GM23338 (cell line): Measurements from ENCODE around the gene MUC6. TPM values are rescaled to one million over a fixed set of nuclear protein-coding genes. Genes with fewer than 3 reads are reported as not detected.

Experiments
- ATAC-seq: fragments of 200-7000 bp; cut with Tn5 transposase; 3 replicates; pipeline ENCODE4 v1.9.1; 2020
- DNase-seq: peaks from one replicate; pipeline ENCODE4 v3.0.0-alpha.2; 2015; ENCODE audit warnings: low spot score
- H2AFZ ChIP-seq: fragments of 200-600 bp; sonication (generic); 2 replicates; pipeline ENCODE4 v1.8.0; 2016; ENCODE audit warnings: antibody characterized with exemption, mild to moderate bottlenecking, moderate library complexity
- H3F3A ChIP-seq: fragments of 200-600 bp; sonication (generic); replicated peaks from 2 replicates; pipeline ENCODE4 v1.8.0; 2017; ENCODE audit warnings: antibody characterized with exemption, mixed run types, low read depth
- H3K27ac ChIP-seq: fragments of 200-600 bp; sonication (generic); 2 replicates; pipeline ENCODE4 v1.6.1; 2016; ENCODE audit warnings: low read depth
- H3K27me3 ChIP-seq: fragments of 200-600 bp; sonication (generic); 2 replicates; pipeline ENCODE4 v1.8.0; 2016; ENCODE audit warnings: mild to moderate bottlenecking, mixed run types, moderate library complexity; ENCODE audit not compliant: insufficient read depth
- H3K36me3 ChIP-seq: fragments of 200-600 bp; sonication (generic); 2 replicates; pipeline ENCODE4 v1.8.0; 2016; ENCODE audit warnings: mild to moderate bottlenecking; ENCODE audit not compliant: insufficient read depth
- H3K4me1 ChIP-seq: fragments of 200-600 bp; sonication (generic); 2 replicates; pipeline ENCODE4 v1.8.0; 2016; ENCODE audit warnings: mild to moderate bottlenecking, moderate library complexity; ENCODE audit not compliant: insufficient read depth
- H3K4me2 ChIP-seq: fragments of 200-600 bp; sonication (generic); 2 replicates; pipeline ENCODE4 v1.7.1; 2017; ENCODE audit warnings: mixed run types
- H3K4me3 ChIP-seq: fragments of 200-600 bp; sonication (generic); 2 replicates; pipeline ENCODE4 v1.6.1; 2016; ENCODE audit warnings: mixed run types
- H3K79me2 ChIP-seq: fragments of 200-600 bp; sonication (generic); replicated peaks from 2 replicates; pipeline ENCODE4 v1.8.0; 2017; ENCODE audit warnings: mild to moderate bottlenecking; ENCODE audit not compliant: insufficient read depth
- H3K9me2 ChIP-seq: fragments of 200-600 bp; sonication (generic); 2 replicates; pipeline ENCODE4 v1.8.0; 2017; ENCODE audit not compliant: insufficient read depth
- H4K20me1 ChIP-seq: fragments of 200-600 bp; sonication (generic); replicated peaks from 2 replicates; pipeline ENCODE4 v1.8.0; 2017; ENCODE audit warnings: mild to moderate bottlenecking; ENCODE audit not compliant: insufficient read depth
- H3K27ac Mint-ChIP-seq: 2 replicates; pipeline ENCODE4 v1.8.0; 2020; ENCODE audit warnings: inconsistent platforms, mild to moderate bottlenecking, moderate library complexity, mixed read lengths
- H3K27me3 Mint-ChIP-seq: 3 replicates; pipeline ENCODE4 v1.8.0; 2022; ENCODE audit warnings: low read depth, mild to moderate bottlenecking, moderate library complexity, mixed read lengths, inconsistent platforms; ENCODE audit not compliant: insufficient read depth, poor library complexity
- H3K36me3 Mint-ChIP-seq: 3 replicates; pipeline ENCODE4 v1.8.0; 2021; ENCODE audit warnings: low read depth, mild to moderate bottlenecking, inconsistent platforms, moderate library complexity, mixed read lengths
- H3K4me1 Mint-ChIP-seq: 3 replicates; pipeline ENCODE4 v1.8.0; 2020; ENCODE audit warnings: mild to moderate bottlenecking, inconsistent platforms, mixed read lengths
- H3K4me3 Mint-ChIP-seq: 3 replicates; pipeline ENCODE4 v1.8.0; 2021; ENCODE audit warnings: moderate library complexity, mild to moderate bottlenecking, inconsistent platforms, mixed read lengths
- H3K9me3 Mint-ChIP-seq: 3 replicates; pipeline ENCODE4 v1.8.0; 2020; ENCODE audit warnings: moderate library complexity, mild to moderate bottlenecking, inconsistent platforms, mixed read lengths
- CREB1 ChIP-seq: fragments of 250-450 bp; sonication (Bioruptor Pico); IDR thresholded peaks from 2 replicates; pipeline ENCODE4 v1.5.0; 2020; ENCODE audit warnings: low read depth, mild to moderate bottlenecking, moderate library complexity
- REST ChIP-seq: IDR thresholded peaks from one replicate; pipeline ENCODE4 v1.6.1; 2018; ENCODE audit warnings: antibody characterized with exemption; ENCODE audit not compliant: unreplicated experiment
- ZNF462 ChIP-seq: fragments of 250-450 bp; sonication (Bioruptor Pico); IDR thresholded peaks from 2 replicates; pipeline ENCODE4 v1.5.0; 2020; ENCODE audit warnings: mild to moderate bottlenecking, moderate library complexity
- polyA plus RNA-seq: library from polyadenylated mRNA; unstranded; fragments of >200 nt; fragmentation: Nextera tagmentation; extraction: Ambion mirVana; gene quantifications from 2 replicates; pipeline ENCODE4 v1.2.1, GENCODE V29; 2016
- total RNA-seq: library from RNA; depleted of rRNA; stranded (reverse); fragments of >200 nt; shearing (Covaris generic); gene quantifications from 2 replicates; pipeline ENCODE4 v1.2.3, GENCODE V29; 2014

Gene MUC6
- total and polyA plus RNA-seq, 2 experiments from 2014 or later = not detected

DNA sequence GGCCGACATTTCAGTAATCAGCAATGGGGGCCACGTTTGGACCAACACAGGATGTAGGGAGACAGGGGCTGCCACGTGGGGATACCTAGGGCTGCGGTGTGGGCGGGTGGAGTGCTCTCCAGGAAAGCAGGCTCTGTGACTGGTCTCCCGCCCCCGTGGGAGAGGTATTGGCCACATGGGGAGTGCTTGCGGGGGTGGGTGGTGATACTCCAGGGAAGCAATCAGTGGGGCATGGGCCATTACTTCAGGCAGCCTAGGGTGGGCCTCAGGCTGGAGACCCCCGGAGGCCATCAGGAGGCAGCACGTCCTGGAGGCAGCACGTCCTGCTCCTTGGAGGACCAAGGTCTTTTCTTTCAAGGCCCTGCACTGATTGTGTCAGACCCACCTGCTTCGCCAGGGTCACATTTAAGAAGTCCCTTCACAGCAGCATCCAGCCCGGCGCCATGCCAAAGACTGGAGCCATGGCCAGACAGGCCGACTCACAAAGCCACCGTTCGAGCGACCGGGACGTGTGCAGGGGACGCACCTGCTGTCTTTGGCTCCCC lies 35.1 kb upstream of the MUC6 start (continued):
- TF ChIP-seq ZNF462 = no peak

- no peak for DNase-seq
- H3K9me3 Mint-ChIP-seq = no peaks in the 10 kb centered on the region
- TF ChIP-seq ZNF462 = no peak
- TF ChIP-seq CREB1 (CRISPR knock-in tag) = no peak
- TF ChIP-seq REST = no peak
Measured at GRCh38 chr11:1070594-1071462, 34.3 kb upstream of the MUC6 start.

More at GRCh38 chr11:1070594-1071462, 34.3 kb upstream of the MUC6 start:
- Mint-ChIP-seq H3K4me3 (no peak overlapping the region), H3K27me3 (peaks cover 6% of the 10 kb centered on the region), H3K27ac (no peak overlapping the region), H3K36me3 (no peaks in the 10 kb centered on the region), H3K4me1 (no peaks in the 10 kb centered on the region)
- Histone ChIP-seq H3K4me2 (no peak overlapping the region), H2AFZ (no peak overlapping the region), H3K4me1 (no peaks in the 10 kb centered on the region), H4K20me1 (no peaks in the 10 kb centered on the region), H3K27ac (no peak overlapping the region), H3K4me3 (no peak overlapping the region), H3F3A (no peaks in the 10 kb centered on the region), H3K36me3 (no peaks in the 10 kb centered on the region), H3K79me2 (no peaks in the 10 kb centered on the region), H3K27me3 (no peaks in the 10 kb centered on the region), H3K9me2 (no peaks in the 10 kb centered on the region)
- no peak for ATAC-seq
